GM12878 (cell line): Measurements from ENCODE around the gene DNAJC7.

Experiments
- NR2C2 ChIP-seq: IDR thresholded peaks from 2 replicates; pipeline ENCODE4 v1.6.1; 2011; ENCODE audit warnings: borderline replicate concordance, low read depth; ENCODE audit not compliant: control insufficient read depth, insufficient read length
- POLR2AphosphoS2 ChIP-seq: IDR thresholded peaks from 2 replicates; pipeline ENCODE4 v1.6.1; 2011; ENCODE audit warnings: low read depth, mild to moderate bottlenecking, low read length, improper control_type of control experiment, moderate library complexity
- TF ChIP-seq, protein P1 (sequence below): fragments of 450-650 bp; IDR thresholded peaks from 2 replicates; pipeline ENCODE4 v1.6.1; 2016; ENCODE audit warnings: mild to moderate bottlenecking
- TF ChIP-seq, protein P2 (sequence below), 3 experiments: IDR thresholded peaks in 2 of 3; conservative IDR thresholded peaks in 1 of 3; 2 replicates each; pipeline ENCODE4 v1.5.1; 2011; ENCODE audit warnings: low read depth in 3 of 3, low read length in 3 of 3, mild to moderate bottlenecking in 3 of 3, control low read depth in 2 of 3, moderate library complexity in 2 of 3, inconsistent platforms in 1 of 3, mixed read lengths in 1 of 3; ENCODE audit not compliant: control insufficient read depth in 2 of 3, insufficient read depth in 1 of 3; ENCODE audit errors: extremely low read depth in 1 of 3

DNA sequence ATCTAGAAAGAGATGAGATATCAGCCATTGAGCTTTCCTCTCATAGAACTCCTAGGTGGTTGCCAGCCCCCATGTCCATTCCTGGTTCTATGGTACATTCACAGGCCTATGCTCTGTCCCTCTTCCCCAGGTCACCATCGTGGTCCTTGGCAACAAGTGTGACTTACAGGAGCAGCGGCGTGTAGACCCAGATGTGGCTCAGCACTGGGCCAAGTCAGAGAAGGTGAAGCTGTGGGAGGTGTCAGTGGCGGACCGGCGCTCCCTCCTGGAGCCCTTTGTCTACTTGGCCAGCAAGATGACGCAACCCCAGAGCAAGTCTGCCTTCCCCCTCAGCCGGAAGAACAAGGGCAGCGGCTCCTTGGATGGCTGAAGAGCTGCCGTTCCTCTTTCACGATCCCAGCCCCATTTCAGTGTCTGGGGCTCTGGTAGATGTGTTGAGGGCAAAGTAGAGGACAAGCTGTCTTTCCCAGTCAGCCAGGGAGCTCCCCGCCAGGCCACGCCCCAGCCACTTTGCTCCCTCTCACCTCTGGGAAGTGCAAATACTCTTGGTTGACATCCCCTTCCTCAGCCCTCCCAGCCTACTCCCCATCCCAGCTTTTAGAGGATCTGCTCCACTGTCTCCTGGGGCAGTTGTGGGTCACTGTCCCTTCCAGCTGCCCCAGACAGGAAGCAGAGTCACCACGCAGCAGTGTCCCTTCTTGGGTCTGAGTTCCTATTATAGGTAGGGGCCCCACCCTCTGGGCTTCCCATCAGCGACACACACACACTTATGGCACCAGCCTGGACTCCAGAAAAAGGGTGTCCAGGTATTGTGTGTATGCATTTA, 6.5 kb upstream of the DNAJC7 start:
- no peak for TF ChIP-seq NR2C2
- no peak for TF ChIP-seq POLR2AphosphoS2
- TF ChIP-seq, protein P1, sequence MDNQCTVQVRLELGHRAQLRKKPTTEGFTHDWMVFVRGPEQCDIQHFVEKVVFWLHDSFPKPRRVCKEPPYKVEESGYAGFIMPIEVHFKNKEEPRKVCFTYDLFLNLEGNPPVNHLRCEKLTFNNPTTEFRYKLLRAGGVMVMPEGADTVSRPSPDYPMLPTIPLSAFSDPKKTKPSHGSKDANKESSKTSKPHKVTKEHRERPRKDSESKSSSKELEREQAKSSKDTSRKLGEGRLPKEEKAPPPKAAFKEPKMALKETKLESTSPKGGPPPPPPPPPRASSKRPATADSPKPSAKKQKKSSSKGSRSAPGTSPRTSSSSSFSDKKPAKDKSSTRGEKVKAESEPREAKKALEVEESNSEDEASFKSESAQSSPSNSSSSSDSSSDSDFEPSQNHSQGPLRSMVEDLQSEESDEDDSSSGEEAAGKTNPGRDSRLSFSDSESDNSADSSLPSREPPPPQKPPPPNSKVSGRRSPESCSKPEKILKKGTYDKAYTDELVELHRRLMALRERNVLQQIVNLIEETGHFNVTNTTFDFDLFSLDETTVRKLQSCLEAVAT = no peak
- TF ChIP-seq, protein P2, sequence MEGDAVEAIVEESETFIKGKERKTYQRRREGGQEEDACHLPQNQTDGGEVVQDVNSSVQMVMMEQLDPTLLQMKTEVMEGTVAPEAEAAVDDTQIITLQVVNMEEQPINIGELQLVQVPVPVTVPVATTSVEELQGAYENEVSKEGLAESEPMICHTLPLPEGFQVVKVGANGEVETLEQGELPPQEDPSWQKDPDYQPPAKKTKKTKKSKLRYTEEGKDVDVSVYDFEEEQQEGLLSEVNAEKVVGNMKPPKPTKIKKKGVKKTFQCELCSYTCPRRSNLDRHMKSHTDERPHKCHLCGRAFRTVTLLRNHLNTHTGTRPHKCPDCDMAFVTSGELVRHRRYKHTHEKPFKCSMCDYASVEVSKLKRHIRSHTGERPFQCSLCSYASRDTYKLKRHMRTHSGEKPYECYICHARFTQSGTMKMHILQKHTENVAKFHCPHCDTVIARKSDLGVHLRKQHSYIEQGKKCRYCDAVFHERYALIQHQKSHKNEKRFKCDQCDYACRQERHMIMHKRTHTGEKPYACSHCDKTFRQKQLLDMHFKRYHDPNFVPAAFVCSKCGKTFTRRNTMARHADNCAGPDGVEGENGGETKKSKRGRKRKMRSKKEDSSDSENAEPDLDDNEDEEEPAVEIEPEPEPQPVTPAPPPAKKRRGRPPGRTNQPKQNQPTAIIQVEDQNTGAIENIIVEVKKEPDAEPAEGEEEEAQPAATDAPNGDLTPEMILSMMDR (IDR thresholded peaks at IDR 0.05 in 2 of 3, conservative IDR thresholded peaks at IDR 0.05 in 1 of 3; ENCODE audit: control insufficient read depth in 2 of 3, extremely low read depth in 1 of 3, insufficient read depth in 1 of 3, low read depth in 3 of 3, low read length in 3 of 3) = no peak
